ENCODE measurements around the gene HES7.

DNA sequence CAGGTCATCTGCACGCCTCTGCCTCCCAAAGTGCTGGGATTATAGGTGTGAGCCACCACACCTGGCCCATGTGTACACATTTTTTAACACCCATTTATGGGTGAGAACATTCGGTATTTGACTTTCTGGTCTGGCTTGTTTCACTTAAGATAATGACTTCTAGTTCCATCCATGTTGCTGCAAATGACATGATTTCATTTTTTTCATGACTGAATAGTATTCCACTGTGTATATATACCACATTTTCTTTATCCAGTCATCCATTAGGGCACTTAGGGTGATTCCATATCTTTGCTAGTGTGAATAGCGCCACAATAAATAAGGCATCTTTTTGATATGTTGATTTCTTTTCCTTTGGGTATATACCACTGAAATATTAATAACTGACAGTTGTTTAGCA lies 42.0 kb downstream of the HES7 start:
- TF ChIP-seq CTCF (IDR thresholded peaks at IDR 0.05) (no peak), POLR2A (IDR thresholded peaks at IDR 0.05) (no peak), EP300 (IDR thresholded peaks at IDR 0.05) (no peak)

All from ovary (tissue), 3 donors.